Liver (tissue), 9 donors: ENCODE data around the gene PLS3. TPM values are rescaled to one million over a fixed set of nuclear protein-coding genes. Genes with fewer than 3 reads are reported as not detected.

Source experiments
- DNase-seq: peaks from one replicate; pipeline ENCODE4 v3.0.0-alpha.2; 2017; ENCODE audit warnings: low spot score
- H3K27ac ChIP-seq, 2 donors: one replicate each; pipeline ENCODE4 v1.7.0; 2013; ENCODE audit warnings: inconsistent platforms in 2 of 2, low read length in 2 of 2, control low read depth in 1 of 2, low read depth in 1 of 2, mild to moderate bottlenecking in 1 of 2
- H3K27me3 ChIP-seq, 4 donors: one replicate each; pipeline versions ENCODE4 v1.6.1 to v1.7.0; 2013; ENCODE audit warnings: low read length in 3 of 4, inconsistent platforms in 1 of 4, mild to moderate bottlenecking in 1 of 4, moderate library complexity in 1 of 4; ENCODE audit not compliant: control insufficient read depth in 4 of 4, insufficient read depth in 4 of 4
- H3K36me3 ChIP-seq, 4 donors: one replicate each; pipeline versions ENCODE4 v1.6.1 to v1.7.0; 2013; ENCODE audit warnings: low read length in 3 of 4, mild to moderate bottlenecking in 3 of 4, low read depth in 1 of 4, moderate library complexity in 1 of 4; ENCODE audit not compliant: control insufficient read depth in 4 of 4, insufficient read depth in 3 of 4
- H3K4me1 ChIP-seq, 4 donors: one replicate each; pipeline versions ENCODE4 v1.6.1 to v1.7.0; 2013; ENCODE audit warnings: low read length in 3 of 4, mild to moderate bottlenecking in 3 of 4, moderate library complexity in 1 of 4; ENCODE audit not compliant: control insufficient read depth in 4 of 4, insufficient read depth in 4 of 4
- H3K4me3 ChIP-seq, 3 donors: one replicate each; pipeline versions ENCODE4 v1.6.1 to v1.7.0; 2013; ENCODE audit warnings: low read length in 3 of 3, control low read depth in 1 of 3, low read depth in 1 of 3, mild to moderate bottlenecking in 1 of 3
- H3K9ac ChIP-seq, 2 donors: one replicate each; pipeline ENCODE4 v1.7.0; 2013; ENCODE audit warnings: low read length in 2 of 2, mild to moderate bottlenecking in 2 of 2, moderate library complexity in 2 of 2, control low read depth in 1 of 2, low read depth in 1 of 2
- H3K9me3 ChIP-seq, 4 donors: one replicate each; pipeline versions ENCODE4 v1.6.1 to v1.7.0; 2013; ENCODE audit warnings: low read length in 3 of 4; ENCODE audit not compliant: control insufficient read depth in 4 of 4
- ATF3 ChIP-seq: IDR thresholded peaks from 2 replicates; pipeline ENCODE4 v1.6.1; 2016; ENCODE audit warnings: antibody characterized with exemption
- CTCF ChIP-seq: fragments of 150-350 bp; IDR thresholded peaks from 2 replicates; pipeline ENCODE4 v1.5.1; 2017; ENCODE audit warnings: improper control_type of control experiment, low read depth, low read length; ENCODE audit not compliant: missing input control
- EGR1 ChIP-seq, 2 donors: IDR thresholded peaks; 2 replicates each; pipeline ENCODE4 v1.6.1; 2016 to 2018; ENCODE audit warnings: antibody characterized with exemption in 2 of 2, low read depth in 2 of 2
- FOXA1 ChIP-seq: IDR thresholded peaks from 2 replicates; pipeline ENCODE4 v1.6.1; 2016; ENCODE audit warnings: antibody characterized with exemption
- FOXA2 ChIP-seq: IDR thresholded peaks from 2 replicates; pipeline ENCODE4 v1.6.1; 2016; ENCODE audit warnings: antibody characterized with exemption
- GABPA ChIP-seq, 2 donors: IDR thresholded peaks in 1 of 2; conservative IDR thresholded peaks in 1 of 2; 2 replicates each; pipeline ENCODE4 v1.6.1; 2016; ENCODE audit warnings: antibody characterized with exemption in 2 of 2, mild to moderate bottlenecking in 1 of 2, moderate library complexity in 1 of 2
- HNF4A ChIP-seq, 2 donors: conservative IDR thresholded peaks; 2 replicates each; pipeline ENCODE4 v1.6.1; 2016; ENCODE audit warnings: antibody characterized with exemption in 2 of 2, mild to moderate bottlenecking in 2 of 2
- HNF4G ChIP-seq: IDR thresholded peaks from 2 replicates; pipeline ENCODE4 v1.6.1; 2016; ENCODE audit warnings: antibody characterized with exemption
- JUND ChIP-seq, 2 donors: IDR thresholded peaks; 2 replicates each; pipeline ENCODE4 v1.6.1; 2016; ENCODE audit warnings: antibody characterized with exemption in 2 of 2
- MAX ChIP-seq: IDR thresholded peaks from 2 replicates; pipeline ENCODE4 v1.6.1; 2016; ENCODE audit warnings: antibody characterized with exemption
- NR2F2 ChIP-seq: IDR thresholded peaks from 2 replicates; pipeline ENCODE4 v1.6.1; 2016; ENCODE audit warnings: antibody characterized with exemption
- RAD21 ChIP-seq, 2 donors: IDR thresholded peaks; 2 replicates each; pipeline ENCODE4 v1.6.1; 2016; ENCODE audit warnings: antibody characterized with exemption in 2 of 2, mild to moderate bottlenecking in 2 of 2
- REST ChIP-seq: IDR thresholded peaks from 2 replicates; pipeline ENCODE4 v1.6.1; 2016; ENCODE audit warnings: antibody characterized with exemption, mild to moderate bottlenecking
- RXRA ChIP-seq, 2 donors: IDR thresholded peaks; 2 replicates each; pipeline ENCODE4 v1.6.1; 2017 to 2018; ENCODE audit warnings: antibody characterized with exemption in 2 of 2, mild to moderate bottlenecking in 1 of 2
- SP1 ChIP-seq: IDR thresholded peaks from 2 replicates; pipeline ENCODE4 v1.6.1; 2018; ENCODE audit warnings: antibody characterized with exemption, mild to moderate bottlenecking
- TAF1 ChIP-seq: conservative IDR thresholded peaks from 2 replicates; pipeline ENCODE4 v1.6.1; 2016; ENCODE audit warnings: antibody characterized with exemption, mild to moderate bottlenecking
- ZBTB33 ChIP-seq: IDR thresholded peaks from 2 replicates; pipeline ENCODE4 v1.6.1; 2016; ENCODE audit warnings: antibody characterized with exemption
- WGBS: extraction: QIAGEN DNeasy Blood & Tissue Kit; methylation state at CpG from one replicate; pipeline ENCODE4 v1.1.7; 2013; 5-methylcytosine and 5-hydroxymethylcytosine counted together
- polyA plus RNA-seq, 2 donors: library from polyadenylated mRNA; stranded (reverse) in 1 of 2; unstranded in 1 of 2; fragments of 200-250 nt in 1 of 2; fragments of >200 nt in 1 of 2; fragmentation: Nextera tagmentation in 1 of 2; extraction: Ambion mirVana in 1 of 2; gene quantifications; one replicate each; pipeline versions ENCODE4 v1.2.1 to v1.2.3, GENCODE V29; 2013 to 2015
- total RNA-seq, 2 donors: library from RNA; depleted of rRNA; stranded (reverse); fragments of >200 nt; gene quantifications; one replicate each; pipeline ENCODE4 v1.2.3, GENCODE V29; 2014
- donor health status: healthy.
- donor health status: healthy.
- donor health status: healthy.
- donor health status: healthy.
- donor health status: healthy.

PLS3 gene
- total and polyA plus RNA-seq, 4 donors = 56.3 to 119 (median 71.6) TPM

GRCh38 chrX:115603534-115604074 is 42.6 kb downstream of the PLS3 start:
- 71% methylated on average over 2 of the region's 2 CpGs for WGBS
- DNase-seq = no peak
- TF ChIP-seq HNF4A (conservative IDR thresholded peaks at IDR 0.05) (peak; percentile 33 to 44), RXRA (IDR thresholded peaks at IDR 0.05) (peak; percentile 14 to 22), TAF1 (no peak), ATF3 (no peak), FOXA2 (no peak), EGR1 (IDR thresholded peaks at IDR 0.05; ENCODE audit: low read depth in 2 of 2) (no peak), NR2F2 (no peak), GABPA (IDR thresholded peaks at IDR 0.05 in 1 of 2, conservative IDR thresholded peaks at IDR 0.05 in 1 of 2) (no peak)
- Histone ChIP-seq H3K9me3 (no peaks in the 10 kb centered on the region), H3K36me3 (peaks cover 0 to 1% (median 0%) of the 10 kb centered on the region in 4 donors), H3K4me1 (peaks cover 0 to 4% (median 2%) of the 10 kb centered on the region in 4 donors), H3K9ac (no peak overlapping the region), H3K4me3 (no peak overlapping the region), H3K27me3 (peaks cover 0 to 4% (median 0%) of the 10 kb centered on the region in 4 donors), H3K27ac (no peak overlapping the region)

- Histone ChIP-seq H3K9ac (no peak overlapping the region), H3K4me3 (no peak overlapping the region), H3K27ac (no peak overlapping the region), H3K36me3 (peaks cover 0 to 5% (median 2%) of the 10 kb centered on the region in 4 donors), H3K9me3 (no peaks in the 10 kb centered on the region), H3K4me1 (peaks cover 0 to 6% (median 3%) of the 10 kb centered on the region in 4 donors), H3K27me3 (peaks cover 0 to 4% (median 0%) of the 10 kb centered on the region in 4 donors)
- TF ChIP-seq MAX (no peak), HNF4G (no peak), SP1 (no peak)
- 91% methylated on average over 5 of the region's 5 CpGs for WGBS
- DNase-seq = no peak
Measured at GRCh38 chrX:115606861-115607260, 45.9 kb downstream of the PLS3 start.

- Histone ChIP-seq H3K36me3 (peaks cover 0 to 6% (median 2%) of the 10 kb centered on the region in 4 donors), H3K9me3 (no peaks in the 10 kb centered on the region), H3K27me3 (no peaks in the 10 kb centered on the region), H3K27ac (no peak overlapping the region), H3K9ac (no peak overlapping the region), H3K4me1 (peaks cover 0 to 6% (median 2%) of the 10 kb centered on the region in 4 donors), H3K4me3 (no peak overlapping the region)
- TF ChIP-seq ATF3 (no peak), CTCF (no peak), ZBTB33 (no peak), SP1 (no peak), GABPA (IDR thresholded peaks at IDR 0.05 in 1 of 2, conservative IDR thresholded peaks at IDR 0.05 in 1 of 2) (no peak), RAD21 (IDR thresholded peaks at IDR 0.05) (no peak), MAX (no peak), HNF4A (conservative IDR thresholded peaks at IDR 0.05) (no peak), RXRA (IDR thresholded peaks at IDR 0.05) (no peak), EGR1 (IDR thresholded peaks at IDR 0.05; ENCODE audit: low read depth in 2 of 2) (no peak), REST (no peak), TAF1 (no peak), FOXA2 (no peak), FOXA1 (no peak), JUND (IDR thresholded peaks at IDR 0.05) (no peak), NR2F2 (no peak)
- DNase-seq = no peak
- 29% methylated on average over 1 of the region's 1 CpG for WGBS
Measured at GRCh38 chrX:115609621-115610020, 48.6 kb downstream of the PLS3 start.
